ENCODE measurements around the gene JAM2. TPM values are rescaled to one million over a fixed set of nuclear protein-coding genes. Genes with fewer than 3 reads are reported as not detected.

The JAM2 gene
- total RNA-seq, 1 experiment from 2014 or later = 0.20 TPM

DNA sequence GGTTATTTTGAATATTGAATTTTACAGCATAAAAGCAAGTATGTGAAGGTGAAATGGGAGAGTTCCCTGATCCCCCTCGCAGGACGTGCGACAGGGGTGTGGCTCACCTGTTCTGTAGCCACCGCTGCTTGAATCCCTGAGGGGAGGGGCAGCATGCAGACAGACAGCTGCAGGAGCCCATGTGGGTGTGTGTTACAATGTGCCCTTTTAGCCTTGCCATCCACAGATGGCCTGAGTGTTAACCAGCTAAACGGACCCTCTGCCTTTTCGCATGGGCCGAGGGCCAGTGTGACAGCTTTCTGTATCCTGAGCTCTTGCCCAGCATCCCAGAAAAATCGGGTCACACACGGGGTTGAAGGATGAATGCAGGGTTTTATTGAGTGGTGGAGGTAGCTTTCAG lies 43.3 kb downstream of the JAM2 start:
- H3K36me3 ChIP-seq (ENCODE audit: control insufficient read depth, insufficient read depth, low read length) = no peaks in the 10 kb centered on the region
- Mint-ChIP-seq H3K36me3 (ENCODE audit: insufficient read depth, unreplicated experiment) (no peaks in the 10 kb centered on the region), H3K4me1 (ENCODE audit: low read depth, unreplicated experiment) (no peaks in the 10 kb centered on the region), H3K27ac (ENCODE audit: unreplicated experiment) (no peak overlapping the region), H3K9me3 (ENCODE audit: unreplicated experiment) (no peaks in the 10 kb centered on the region), H3K27me3 (ENCODE audit: insufficient read depth, unreplicated experiment) (peaks cover 12% of the 10 kb centered on the region), H3K4me3 (ENCODE audit: unreplicated experiment) (no peak overlapping the region)
- H3K27me3 ChIP-seq (replicated peaks; ENCODE audit: control insufficient read depth, insufficient read depth, low read length) = no peaks in the 10 kb centered on the region
- POLR2A ChIA-PET = no interaction called here
- TF ChIP-seq, protein P1, sequence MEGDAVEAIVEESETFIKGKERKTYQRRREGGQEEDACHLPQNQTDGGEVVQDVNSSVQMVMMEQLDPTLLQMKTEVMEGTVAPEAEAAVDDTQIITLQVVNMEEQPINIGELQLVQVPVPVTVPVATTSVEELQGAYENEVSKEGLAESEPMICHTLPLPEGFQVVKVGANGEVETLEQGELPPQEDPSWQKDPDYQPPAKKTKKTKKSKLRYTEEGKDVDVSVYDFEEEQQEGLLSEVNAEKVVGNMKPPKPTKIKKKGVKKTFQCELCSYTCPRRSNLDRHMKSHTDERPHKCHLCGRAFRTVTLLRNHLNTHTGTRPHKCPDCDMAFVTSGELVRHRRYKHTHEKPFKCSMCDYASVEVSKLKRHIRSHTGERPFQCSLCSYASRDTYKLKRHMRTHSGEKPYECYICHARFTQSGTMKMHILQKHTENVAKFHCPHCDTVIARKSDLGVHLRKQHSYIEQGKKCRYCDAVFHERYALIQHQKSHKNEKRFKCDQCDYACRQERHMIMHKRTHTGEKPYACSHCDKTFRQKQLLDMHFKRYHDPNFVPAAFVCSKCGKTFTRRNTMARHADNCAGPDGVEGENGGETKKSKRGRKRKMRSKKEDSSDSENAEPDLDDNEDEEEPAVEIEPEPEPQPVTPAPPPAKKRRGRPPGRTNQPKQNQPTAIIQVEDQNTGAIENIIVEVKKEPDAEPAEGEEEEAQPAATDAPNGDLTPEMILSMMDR (IDR thresholded peaks at IDR 0.05; ENCODE audit: insufficient read depth in 1 of 2, low read depth in 1 of 2, low read length in 1 of 2, severe bottlenecking in 1 of 2, unreplicated experiment in 1 of 2) = no peak
- no TSS peak for BruUV-seq (replicated peaks)
- H3K9me3 ChIP-seq = no peaks in the 10 kb centered on the region
- H3K4me3 ChIP-seq (ENCODE audit: low read depth, low read length) = no peak overlapping the region
- H3K4me1 ChIP-seq = no peaks in the 10 kb centered on the region
- intact Hi-C loops (cut with micrococcal nuclease; ENCODE audit: unreplicated experiment) = no loop called here
- DNase-seq = no peak
- CTCF ChIA-PET = no interaction called here

DNA sequence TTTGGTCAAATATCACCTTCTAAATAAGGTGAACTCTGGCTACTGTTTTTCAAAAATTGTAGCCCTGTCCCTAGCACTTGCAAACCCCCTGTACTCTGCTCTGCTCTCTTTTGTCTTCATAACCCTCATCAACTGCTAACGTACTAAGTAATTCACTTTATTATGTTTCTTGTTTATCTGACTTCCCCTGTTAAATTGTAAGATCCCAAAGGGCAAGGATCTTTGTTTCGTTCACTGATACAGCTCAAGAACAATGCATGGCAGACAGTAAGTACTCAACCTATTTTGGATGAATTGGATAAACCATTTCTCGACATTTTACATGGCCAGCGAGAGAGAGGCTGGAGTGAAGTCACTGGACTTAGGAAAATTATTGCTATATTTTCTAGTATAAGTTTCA lies 48.7 kb downstream of the JAM2 start:
- CTCF ChIA-PET = no interaction called here
- POLR2A ChIA-PET = no interaction called here
- no peaks in the 10 kb centered on the region for H3K36me3 ChIP-seq (ENCODE audit: control insufficient read depth, insufficient read depth, low read length)
- intact Hi-C loops (cut with micrococcal nuclease; ENCODE audit: unreplicated experiment) = no loop called here
- TF ChIP-seq, protein P1 (IDR thresholded peaks at IDR 0.05; ENCODE audit: insufficient read depth in 1 of 2, low read depth in 1 of 2, low read length in 1 of 2, severe bottlenecking in 1 of 2, unreplicated experiment in 1 of 2) = no peak
- no peaks in the 10 kb centered on the region for H3K9me3 ChIP-seq
- no peak overlapping the region for H3K4me3 ChIP-seq (ENCODE audit: low read depth, low read length)
- no peaks in the 10 kb centered on the region for H3K36me3 Mint-ChIP-seq (ENCODE audit: insufficient read depth, unreplicated experiment)
- H3K27ac Mint-ChIP-seq (ENCODE audit: unreplicated experiment) = no peak overlapping the region
- H3K4me1 ChIP-seq = no peaks in the 10 kb centered on the region
- no peaks in the 10 kb centered on the region for H3K27me3 ChIP-seq (replicated peaks; ENCODE audit: control insufficient read depth, insufficient read depth, low read length)
- H3K4me3 Mint-ChIP-seq (ENCODE audit: unreplicated experiment) = no peak overlapping the region
- no peaks in the 10 kb centered on the region for H3K4me1 Mint-ChIP-seq (ENCODE audit: low read depth, unreplicated experiment)
- no peaks in the 10 kb centered on the region for H3K9me3 Mint-ChIP-seq (ENCODE audit: unreplicated experiment)
- DNase-seq = no peak
- peaks cover 14% of the 10 kb centered on the region for H3K27me3 Mint-ChIP-seq (ENCODE audit: insufficient read depth, unreplicated experiment)
- BruUV-seq (replicated peaks) = no TSS peak

DNA sequence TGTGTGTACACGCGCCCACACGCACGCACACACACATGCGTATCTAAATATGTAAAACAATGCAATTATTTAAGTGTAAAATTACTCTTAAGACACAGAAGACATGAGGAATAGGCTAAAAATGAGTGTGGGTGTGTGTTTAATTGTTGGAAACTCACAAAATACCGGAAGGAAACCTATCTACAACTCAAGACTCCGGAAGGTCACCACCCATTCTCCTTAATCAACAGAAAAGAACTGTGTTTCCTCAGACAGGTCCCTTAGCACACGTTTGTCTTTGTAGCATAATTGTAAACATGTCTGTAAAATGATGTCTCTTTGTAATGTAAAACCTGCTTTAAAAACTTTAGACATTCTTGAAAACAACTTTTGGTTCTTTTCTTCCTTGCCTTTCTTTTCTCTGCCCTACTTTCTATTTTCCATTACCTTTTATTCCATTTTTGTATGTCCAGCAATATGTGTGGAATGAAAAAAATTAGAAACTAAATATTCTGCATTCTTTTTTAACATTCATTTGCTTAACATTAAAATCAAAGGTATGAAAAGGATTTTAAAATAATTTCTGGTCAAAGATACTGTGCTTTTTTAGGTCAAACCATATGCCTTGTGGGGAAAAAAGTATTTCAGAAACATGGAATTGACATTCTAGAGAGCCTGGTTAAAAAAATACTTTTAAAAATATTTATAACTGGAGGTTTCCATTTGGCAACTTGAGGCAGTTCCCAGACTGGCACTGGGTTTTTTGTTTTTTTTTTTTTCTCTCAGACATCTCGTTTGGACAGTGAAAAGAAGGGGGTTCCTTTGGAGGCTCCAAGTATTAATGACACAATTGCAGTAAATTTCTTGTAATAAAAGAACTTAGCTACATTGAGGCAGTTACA lies 49.5 kb downstream of the JAM2 start:
- CTCF ChIA-PET = no interaction called here
- Mint-ChIP-seq H3K36me3 (ENCODE audit: insufficient read depth, unreplicated experiment) (no peaks in the 10 kb centered on the region), H3K27ac (ENCODE audit: unreplicated experiment) (no peak overlapping the region), H3K4me3 (ENCODE audit: unreplicated experiment) (no peak overlapping the region), H3K27me3 (ENCODE audit: insufficient read depth, unreplicated experiment) (peaks cover 14% of the 10 kb centered on the region), H3K4me1 (ENCODE audit: low read depth, unreplicated experiment) (no peaks in the 10 kb centered on the region), H3K9me3 (ENCODE audit: unreplicated experiment) (no peaks in the 10 kb centered on the region)
- Histone ChIP-seq H3K36me3 (ENCODE audit: control insufficient read depth, insufficient read depth, low read length) (no peaks in the 10 kb centered on the region), H3K9me3 (no peaks in the 10 kb centered on the region), H3K4me1 (no peaks in the 10 kb centered on the region), H3K4me3 (ENCODE audit: low read depth, low read length) (no peak overlapping the region), H3K27me3 (replicated peaks; ENCODE audit: control insufficient read depth, insufficient read depth, low read length) (no peaks in the 10 kb centered on the region)
- intact Hi-C loops (cut with micrococcal nuclease; ENCODE audit: unreplicated experiment) = no loop called here
- TF ChIP-seq, protein P1 (IDR thresholded peaks at IDR 0.05; ENCODE audit: insufficient read depth in 1 of 2, low read depth in 1 of 2, low read length in 1 of 2, severe bottlenecking in 1 of 2, unreplicated experiment in 1 of 2) = no peak
- BruUV-seq (replicated peaks) = no TSS peak
- POLR2A ChIA-PET = no interaction called here
- DNase-seq = no peak
